Epithelial cell of proximal tubule (primary cell): ENCODE measurements around the gene SUMO1. TPM values are rescaled to one million over a fixed set of nuclear protein-coding genes. Genes with fewer than 3 reads are reported as not detected.

Source experiments
- DNase-seq: peaks from one replicate; pipeline ENCODE4 v3.0.0-alpha.2; 2011; ENCODE audit warnings: low read depth
- H3K4me3 ChIP-seq: 2 replicates; pipeline ENCODE4 v1.5.1; 2011; ENCODE audit warnings: low read depth, mild to moderate bottlenecking, low read length
- CTCF ChIP-seq: conservative IDR thresholded peaks from 2 replicates; pipeline ENCODE4 v1.5.1; 2012; ENCODE audit warnings: low read depth, mild to moderate bottlenecking, low read length
- total RNA-seq: library from RNA; depleted of rRNA; stranded (reverse); fragments of >200 nt; gene quantifications from 2 replicates; pipeline ENCODE4 v1.2.3, GENCODE V29; 2015

The SUMO1 gene
- total RNA-seq, 1 donor from 2014 or later: 121 TPM

GRCh38 chr2:202184557-202184956, 53.8 kb downstream of the SUMO1 start:
- no peak overlapping the region for H3K4me3 ChIP-seq
- TF ChIP-seq CTCF: no peak
- DNase-seq: no peak

- TF ChIP-seq CTCF: peak; percentile 91
- no peak for DNase-seq
- H3K4me3 ChIP-seq: no peak overlapping the region
Observed at GRCh38 chr2:202178346-202178958, 59.9 kb downstream of the SUMO1 start.

GRCh38 chr2:202172439-202173211, 65.8 kb downstream of the SUMO1 start:
- no peak overlapping the region for H3K4me3 ChIP-seq
- TF ChIP-seq CTCF: no peak
- DNase-seq: no peak

GRCh38 chr2:202171241-202171825, 67.1 kb downstream of the SUMO1 start:
- DNase-seq: no peak
- no peak for TF ChIP-seq CTCF
- peak overlapping the region; percentile 0 for H3K4me3 ChIP-seq

GRCh38 chr2:202169832-202170424, 68.5 kb downstream of the SUMO1 start:
- H3K4me3 ChIP-seq: no peak overlapping the region
- no peak for TF ChIP-seq CTCF
- no peak for DNase-seq

GRCh38 chr2:202169131-202169530, 69.3 kb downstream of the SUMO1 start:
- DNase-seq: no peak
- no peak for TF ChIP-seq CTCF

More at GRCh38 chr2:202169131-202169530, 69.3 kb downstream of the SUMO1 start:
- no peak overlapping the region for H3K4me3 ChIP-seq
